ENCODE data around the gene GHR. TPM values are rescaled to one million over a fixed set of nuclear protein-coding genes. Genes with fewer than 3 reads are reported as not detected.

GHR gene
- total RNA-seq, 4 donors from 2014 or later = 6.5 to 27.2 (median 9.6) TPM

- Histone ChIP-seq H3K4me3 (no peak overlapping the region), H3K27ac (no peak overlapping the region), H3K9me3 (no peaks in the 10 kb centered on the region), H3K27me3 (no peaks in the 10 kb centered on the region), H3K36me3 (no peaks in the 10 kb centered on the region), H3K4me1 (peaks cover 0 to 12% (median 0%) of the 10 kb centered on the region in 3 donors)
- 65 to 85% methylated on average over 3 to 4 of the region's 5 CpGs for WGBS, 2 donors (ENCODE audit: low coverage in 1 of 2)
- TF ChIP-seq POLR2A (IDR thresholded peaks at IDR 0.05) (no peak), POLR2AphosphoS5 (IDR thresholded peaks at IDR 0.05) (no peak), CTCF (IDR thresholded peaks at IDR 0.05) (no peak), EP300 (IDR thresholded peaks at IDR 0.05) (no peak)
- no peak for ATAC-seq
Measured at GRCh38 chr5:42454216-42454995, 31.2 kb downstream of the GHR start.

GRCh38 chr5:42461033-42461432 is 37.8 kb downstream of the GHR start:
- Histone ChIP-seq H3K27ac (no peak overlapping the region), H3K9me3 (no peaks in the 10 kb centered on the region), H3K36me3 (no peaks in the 10 kb centered on the region), H3K27me3 (no peaks in the 10 kb centered on the region), H3K4me3 (no peak overlapping the region), H3K4me1 (peaks cover 0 to 13% (median 0%) of the 10 kb centered on the region in 3 donors)
- WGBS, 2 donors (ENCODE audit: low coverage in 1 of 2) = 89 to 92% methylated on average over 1 of the region's 1 CpG
- ATAC-seq = no peak
- no peak for TF ChIP-seq EP300 (IDR thresholded peaks at IDR 0.05)
- no peak for TF ChIP-seq POLR2AphosphoS5 (IDR thresholded peaks at IDR 0.05)
- TF ChIP-seq POLR2A (IDR thresholded peaks at IDR 0.05) = no peak

GRCh38 chr5:42461507-42461906 is 38.3 kb downstream of the GHR start:
- 60% methylated on average over 1 of the region's 1 CpG; no CpG with 5 or more reads in 1 of the 2 donors for WGBS, 2 donors (ENCODE audit: low coverage in 1 of 2)
- Histone ChIP-seq H3K4me1 (peaks cover 0 to 13% (median 0%) of the 10 kb centered on the region in 3 donors), H3K36me3 (no peaks in the 10 kb centered on the region), H3K9me3 (no peaks in the 10 kb centered on the region), H3K27me3 (no peaks in the 10 kb centered on the region), H3K4me3 (no peak overlapping the region), H3K27ac (no peak overlapping the region)
- TF ChIP-seq POLR2AphosphoS5 (IDR thresholded peaks at IDR 0.05) = no peak
- TF ChIP-seq CTCF (IDR thresholded peaks at IDR 0.05) = no peak
- no peak for TF ChIP-seq POLR2A (IDR thresholded peaks at IDR 0.05)
- no peak for TF ChIP-seq EP300 (IDR thresholded peaks at IDR 0.05)
- no peak for ATAC-seq

- no peak overlapping the region for H3K27ac ChIP-seq
- no peaks in the 10 kb centered on the region for H3K9me3 ChIP-seq
- WGBS, 2 donors (ENCODE audit: low coverage in 1 of 2) = 76 to 94% methylated on average over 2 of the region's 2 CpGs
- H3K27me3 ChIP-seq = no peaks in the 10 kb centered on the region
- no peak overlapping the region for H3K4me3 ChIP-seq
- H3K36me3 ChIP-seq = no peaks in the 10 kb centered on the region
- TF ChIP-seq EP300 (IDR thresholded peaks at IDR 0.05) = no peak
- no peak for TF ChIP-seq POLR2A (IDR thresholded peaks at IDR 0.05)
- TF ChIP-seq CTCF (IDR thresholded peaks at IDR 0.05) = no peak
- no peak for TF ChIP-seq POLR2AphosphoS5 (IDR thresholded peaks at IDR 0.05)
- no peak for ATAC-seq
- H3K4me1 ChIP-seq = peaks cover 0 to 13% (median 0%) of the 10 kb centered on the region in 3 donors
Measured at GRCh38 chr5:42462083-42462482, 38.8 kb downstream of the GHR start.

DNA sequence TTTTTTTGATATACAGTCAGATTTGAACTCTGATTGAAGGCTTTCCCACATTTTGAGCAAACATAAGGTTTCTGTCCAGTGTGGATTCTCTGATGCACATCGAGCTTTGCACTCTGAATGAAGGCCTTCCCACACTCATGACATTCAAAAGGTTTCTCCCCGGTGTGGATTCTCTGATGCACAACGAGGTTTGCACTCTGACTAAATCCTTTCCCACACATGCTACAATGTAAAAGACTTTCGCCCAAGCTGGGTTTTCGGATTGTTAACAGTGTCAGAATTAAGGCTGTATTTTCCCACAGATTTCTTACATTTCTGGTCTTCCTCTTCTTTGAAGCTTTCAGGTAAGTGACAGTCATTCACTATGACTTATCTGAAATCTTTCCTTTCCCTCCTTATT is 44.3 kb downstream of the GHR start:
- 83 to 90% methylated on average over 2 to 5 of the region's 5 CpGs for WGBS, 2 donors (ENCODE audit: low coverage in 1 of 2)
- peaks cover 0 to 4% (median 0%) of the 10 kb centered on the region in 3 donors for H3K4me1 ChIP-seq
- no peaks in the 10 kb centered on the region for H3K9me3 ChIP-seq
- H3K36me3 ChIP-seq = no peaks in the 10 kb centered on the region
- H3K27me3 ChIP-seq = no peaks in the 10 kb centered on the region
- TF ChIP-seq POLR2A (IDR thresholded peaks at IDR 0.05) (no peak), CTCF (IDR thresholded peaks at IDR 0.05) (no peak), EP300 (IDR thresholded peaks at IDR 0.05) (no peak), POLR2AphosphoS5 (IDR thresholded peaks at IDR 0.05) (no peak)
- no peak overlapping the region for H3K4me3 ChIP-seq
- ATAC-seq = no peak
- no peak overlapping the region for H3K27ac ChIP-seq
